ENCODE data around the gene NNMT.

DNA sequence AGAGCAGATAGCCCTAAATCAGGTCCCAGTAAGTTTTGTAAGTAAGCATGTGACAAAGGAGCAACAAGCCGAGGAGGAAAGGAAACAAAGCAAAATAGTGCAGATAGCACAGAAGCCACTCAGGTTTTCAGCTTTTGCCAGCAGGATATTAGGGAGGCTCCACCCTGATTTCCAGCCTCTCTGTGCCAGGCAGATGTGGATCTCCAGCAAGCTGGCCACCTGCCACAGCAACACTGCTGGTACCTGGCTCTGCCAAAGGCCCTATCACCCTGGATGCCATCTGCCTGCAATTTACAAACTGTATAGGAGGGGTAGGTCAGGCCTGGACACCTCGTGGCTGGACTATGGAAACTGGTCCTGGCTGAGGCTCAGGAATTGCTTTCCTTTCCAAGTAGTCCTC, 12.2 kb upstream of the NNMT start:
- no peak for TF ChIP-seq POLR2AphosphoS5 (IDR thresholded peaks at IDR 0.05; ENCODE audit: low read depth, low read length)
- TF ChIP-seq FOSL2 (IDR thresholded peaks at IDR 0.05; ENCODE audit: borderline replicate concordance, low read depth) = no peak
- no peak for TF ChIP-seq TCF12 (IDR thresholded peaks at IDR 0.05)
- TF ChIP-seq, protein P1, sequence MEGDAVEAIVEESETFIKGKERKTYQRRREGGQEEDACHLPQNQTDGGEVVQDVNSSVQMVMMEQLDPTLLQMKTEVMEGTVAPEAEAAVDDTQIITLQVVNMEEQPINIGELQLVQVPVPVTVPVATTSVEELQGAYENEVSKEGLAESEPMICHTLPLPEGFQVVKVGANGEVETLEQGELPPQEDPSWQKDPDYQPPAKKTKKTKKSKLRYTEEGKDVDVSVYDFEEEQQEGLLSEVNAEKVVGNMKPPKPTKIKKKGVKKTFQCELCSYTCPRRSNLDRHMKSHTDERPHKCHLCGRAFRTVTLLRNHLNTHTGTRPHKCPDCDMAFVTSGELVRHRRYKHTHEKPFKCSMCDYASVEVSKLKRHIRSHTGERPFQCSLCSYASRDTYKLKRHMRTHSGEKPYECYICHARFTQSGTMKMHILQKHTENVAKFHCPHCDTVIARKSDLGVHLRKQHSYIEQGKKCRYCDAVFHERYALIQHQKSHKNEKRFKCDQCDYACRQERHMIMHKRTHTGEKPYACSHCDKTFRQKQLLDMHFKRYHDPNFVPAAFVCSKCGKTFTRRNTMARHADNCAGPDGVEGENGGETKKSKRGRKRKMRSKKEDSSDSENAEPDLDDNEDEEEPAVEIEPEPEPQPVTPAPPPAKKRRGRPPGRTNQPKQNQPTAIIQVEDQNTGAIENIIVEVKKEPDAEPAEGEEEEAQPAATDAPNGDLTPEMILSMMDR (IDR thresholded peaks at IDR 0.05) = no peak
- TF ChIP-seq TEAD4 (IDR thresholded peaks at IDR 0.05; ENCODE audit: borderline replicate concordance, insufficient read depth) = no peak
